ENCODE data around the gene DNAJC27.

The DNAJC27 gene

GRCh38 chr2:24906466-24906865 lies 65.3 kb downstream of the DNAJC27 start:
- no peak for DNase-seq

GRCh38 chr2:24903161-24904103 lies 68.3 kb downstream of the DNAJC27 start:
- no peak for DNase-seq

- no peak for DNase-seq
Observed at GRCh38 chr2:24899361-24899910, 72.3 kb downstream of the DNAJC27 start.

GRCh38 chr2:24898122-24899109 lies 73.3 kb downstream of the DNAJC27 start:
- no peak for DNase-seq

GRCh38 chr2:24894750-24895149 lies 77.0 kb downstream of the DNAJC27 start:
- DNase-seq = no peak

- no peak for DNase-seq
Observed at GRCh38 chr2:24893934-24894333, 77.8 kb downstream of the DNAJC27 start.

Measured in CD4-positive, alpha-beta T cell treated with Interleukin-12 subunit alpha and Interleukin-12 subunit beta, for 1 hour (primary cell).